Omental fat pad (tissue), 4 donors: ENCODE results near the gene SLC1A2. TPM values are rescaled to one million over a fixed set of nuclear protein-coding genes. Genes with fewer than 3 reads are reported as not detected.

Source experiments
- ATAC-seq: fragments of 150-250 bp; one replicate; pipeline ENCODE4 v1.9.1; 2016; ENCODE audit warnings: mild to moderate bottlenecking, moderate library complexity; ENCODE audit not compliant: low FRiP score
- DNase-seq: peaks from one replicate; pipeline ENCODE4 v3.0.0-alpha.2; 2019; ENCODE audit warnings: low spot score
- CTCF ChIP-seq, 3 donors: fragments of 450-650 bp; IDR thresholded peaks; one replicate each; pipeline ENCODE4 v1.5.1; 2016 to 2017; ENCODE audit warnings: antibody characterized with exemption in 3 of 3, mild to moderate bottlenecking in 3 of 3, moderate library complexity in 2 of 3
- total RNA-seq, 4 donors: library from RNA; depleted of rRNA; stranded (reverse); fragments of >200 nt; gene quantifications; one replicate each; pipeline ENCODE4 v1.1.0, GENCODE V29; 2016

SLC1A2 gene
- total RNA-seq, 4 donors from 2014 or later: 0.96 to 5.0 (median 2.8) TPM

GRCh38 chr11:35380603-35381002, 38.8 kb downstream of the SLC1A2 start:
- no peak for TF ChIP-seq CTCF (IDR thresholded peaks at IDR 0.05)
- no peak for ATAC-seq
- DNase-seq: no peak

GRCh38 chr11:35377262-35377661, 42.1 kb downstream of the SLC1A2 start:
- ATAC-seq (no peak), DNase-seq (no peak)
- no peak for TF ChIP-seq CTCF (IDR thresholded peaks at IDR 0.05)

GRCh38 chr11:35376613-35377012, 42.7 kb downstream of the SLC1A2 start:
- no peak for DNase-seq
- ATAC-seq: no peak
- TF ChIP-seq CTCF (IDR thresholded peaks at IDR 0.05): no peak

- DNase-seq (no peak), ATAC-seq (no peak)
- TF ChIP-seq CTCF (IDR thresholded peaks at IDR 0.05): no peak
These were observed 43.2 kb downstream of the SLC1A2 start for GRCh38 chr11:35376118-35376510.

- no peak for TF ChIP-seq CTCF (IDR thresholded peaks at IDR 0.05)
- peak; percentile 21 for ATAC-seq
- no peak for DNase-seq
These were observed 43.8 kb downstream of the SLC1A2 start for GRCh38 chr11:35375332-35376117.

- TF ChIP-seq CTCF (IDR thresholded peaks at IDR 0.05): no peak
- DNase-seq: no peak
- no peak for ATAC-seq
These were observed 45.9 kb downstream of the SLC1A2 start for GRCh38 chr11:35373284-35373933.
